SKM-1 treated with dmso at 0.1 percent for 144 hours (cell line): Measurements from ENCODE around the gene EGLN1.

Experiments used
- DNase-seq: peaks from one replicate; lab custom pipeline; 2025; ENCODE audit not compliant: unreplicated experiment; lab: John Stamatoyannopoulos, UW

Gene EGLN1

GRCh38 chr1:231401478-231401877 lies 20.6 kb downstream of the EGLN1 start:
- no peak for DNase-seq

- no peak for DNase-seq
Observed at GRCh38 chr1:231397886-231398671, 24.0 kb downstream of the EGLN1 start.

GRCh38 chr1:231396643-231397042 lies 25.4 kb downstream of the EGLN1 start:
- DNase-seq: no peak

- DNase-seq: no peak
Observed at GRCh38 chr1:231395998-231396390, 26.1 kb downstream of the EGLN1 start.

- DNase-seq: no peak
Observed at GRCh38 chr1:231395076-231395997, 26.8 kb downstream of the EGLN1 start.

- no peak for DNase-seq
Observed at GRCh38 chr1:231393668-231394067, 28.4 kb downstream of the EGLN1 start.

- no peak for DNase-seq
Observed at GRCh38 chr1:231392389-231393131, 29.5 kb downstream of the EGLN1 start.

- no peak for DNase-seq
Observed at GRCh38 chr1:231390071-231390470, 32.0 kb downstream of the EGLN1 start.

GRCh38 chr1:231387770-231388669 lies 34.1 kb downstream of the EGLN1 start:
- no peak for DNase-seq

- no peak for DNase-seq
Observed at GRCh38 chr1:231386466-231386865, 35.6 kb downstream of the EGLN1 start.

GRCh38 chr1:231385416-231385748 lies 36.7 kb downstream of the EGLN1 start:
- DNase-seq: no peak

- DNase-seq: no peak
Observed at GRCh38 chr1:231384696-231385415, 37.2 kb downstream of the EGLN1 start.

- DNase-seq: no peak
Observed at GRCh38 chr1:231383159-231383860, 38.8 kb downstream of the EGLN1 start.

GRCh38 chr1:231382426-231382825 lies 39.7 kb downstream of the EGLN1 start:
- no peak for DNase-seq

GRCh38 chr1:231381729-231382128 lies 40.4 kb downstream of the EGLN1 start:
- no peak for DNase-seq

- DNase-seq: no peak
Observed at GRCh38 chr1:231376875-231377549, 45.1 kb downstream of the EGLN1 start.

- no peak for DNase-seq
Observed at GRCh38 chr1:231376101-231376500, 46.0 kb downstream of the EGLN1 start.

GRCh38 chr1:231374394-231374793 lies 47.7 kb downstream of the EGLN1 start:
- no peak for DNase-seq

- DNase-seq: no peak
Observed at GRCh38 chr1:231372501-231372900, 49.6 kb downstream of the EGLN1 start.
